HG02763 (cell line): ENCODE measurements around the gene IVD.

Experiments
- ATAC-seq: cut with Tn5 transposase; IDR thresholded peaks from one replicate; pipeline ENCODE4 v1.9.1; 2021; ENCODE audit warnings: mild to moderate bottlenecking, moderate library complexity; ENCODE audit not compliant: unreplicated experiment

Gene IVD

GRCh38 chr15:40372981-40373380, 32.6 kb upstream of the IVD start:
- ATAC-seq: no peak

DNA sequence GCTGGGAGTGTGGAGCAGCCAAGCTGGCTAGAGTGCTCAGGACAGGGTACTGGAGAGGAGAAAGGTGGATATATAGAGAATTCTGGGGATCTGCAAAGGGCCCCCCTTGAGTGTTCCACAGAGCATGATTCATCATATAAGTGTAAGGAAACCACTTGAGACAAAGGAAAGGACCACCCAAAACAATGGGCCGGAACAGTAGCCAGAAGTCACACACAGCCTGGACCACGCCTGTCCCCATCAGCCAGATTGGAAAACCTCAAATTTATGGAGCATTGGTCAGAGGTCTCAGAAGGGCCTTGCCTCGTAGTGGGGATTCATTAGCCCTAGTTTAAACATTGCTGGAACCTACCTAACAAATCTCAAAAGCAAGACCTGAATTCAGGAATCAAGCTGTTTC, 28.0 kb upstream of the IVD start:
- ATAC-seq: no peak

- no peak for ATAC-seq
These were observed 26.2 kb upstream of the IVD start for GRCh38 chr15:40379374-40379773.

GRCh38 chr15:40379853-40380252, 25.7 kb upstream of the IVD start:
- ATAC-seq: no peak

GRCh38 chr15:40380636-40381035, 25.0 kb upstream of the IVD start:
- ATAC-seq: no peak

GRCh38 chr15:40381818-40382529, 23.6 kb upstream of the IVD start:
- ATAC-seq: no peak

GRCh38 chr15:40382580-40383456, 22.8 kb upstream of the IVD start, which contains the start of gene KNSTRN:
TSS of gene KNSTRN (plus strand) at chr15:40382721. CDS start at chr15:40382836, 115 bp downstream.
- ATAC-seq: peak; percentile 85

DNA sequence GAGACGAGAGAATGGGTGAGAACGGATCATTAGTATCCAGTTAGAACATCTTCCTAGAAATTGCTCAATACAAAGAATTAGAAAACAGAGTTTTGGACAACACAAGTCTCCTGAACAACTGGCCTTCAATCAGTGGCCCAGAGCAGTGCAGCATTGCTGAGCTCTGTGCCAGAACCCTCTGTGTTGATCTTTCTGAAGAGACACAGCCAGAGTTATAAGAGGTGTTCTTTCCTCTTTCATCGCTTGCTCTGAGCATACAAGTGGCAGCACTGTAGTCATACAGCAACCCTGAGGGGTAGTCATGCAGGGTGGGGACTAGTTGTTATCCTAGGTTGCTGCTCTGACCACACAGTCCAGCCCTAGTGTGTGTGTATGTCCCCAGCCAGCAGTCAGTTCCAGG, 19.1 kb upstream of the IVD start:
- no peak for ATAC-seq

- ATAC-seq: no peak
These were observed 16.4 kb upstream of the IVD start for GRCh38 chr15:40388941-40389823.

- no peak for ATAC-seq
These were observed 15.6 kb upstream of the IVD start for GRCh38 chr15:40389824-40390595.

GRCh38 chr15:40392986-40393948, 12.3 kb upstream of the IVD start:
- ATAC-seq: no peak

- ATAC-seq: no peak
These were observed 7.7 kb upstream of the IVD start for GRCh38 chr15:40397688-40398412.

DNA sequence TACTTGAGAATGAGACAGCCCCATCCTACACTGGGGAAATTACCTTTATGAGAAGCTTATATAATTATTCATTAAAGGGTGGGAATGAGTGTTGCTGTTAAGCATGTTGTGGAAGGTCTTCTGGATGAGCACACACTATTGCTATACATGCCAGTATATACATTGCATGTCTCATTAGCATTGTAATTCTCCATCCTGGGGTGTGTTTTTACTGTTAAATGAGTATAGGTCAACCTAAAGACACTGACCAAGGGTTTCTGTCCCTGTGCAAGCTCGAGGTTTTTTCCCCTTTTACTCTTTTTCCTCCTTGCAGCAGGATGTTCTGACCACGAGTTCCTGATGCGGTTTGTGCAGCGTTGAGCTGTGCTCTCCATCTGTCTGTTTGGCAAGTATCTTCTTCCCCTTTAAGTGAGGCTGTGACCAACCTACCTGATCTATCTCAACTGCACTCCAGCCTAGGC, 7.2 kb upstream of the IVD start:
- peak; percentile 58 for ATAC-seq

DNA sequence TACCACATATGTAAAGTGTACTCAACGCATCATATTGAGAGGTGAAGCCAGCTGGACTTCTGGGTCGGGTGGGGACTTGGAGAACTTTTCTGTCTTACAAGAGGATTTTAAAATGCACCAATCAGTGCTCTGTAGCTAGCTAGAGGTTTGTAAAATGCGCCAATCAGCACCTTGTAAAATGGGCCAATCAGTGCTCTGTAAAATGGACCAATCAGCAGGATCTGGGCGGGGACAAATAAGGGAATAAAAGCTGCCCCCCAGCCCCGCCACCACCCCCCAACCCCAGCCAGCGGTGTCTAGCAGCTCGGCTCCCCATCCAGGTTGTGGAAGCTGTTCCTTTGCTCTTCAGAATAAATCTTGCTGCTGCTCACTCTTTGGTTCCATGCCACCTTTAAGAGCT, 6.2 kb upstream of the IVD start:
- ATAC-seq: no peak

- ATAC-seq: peak; percentile 37
These were observed 1.9 kb downstream of the IVD start for GRCh38 chr15:40407330-40407990.

DNA sequence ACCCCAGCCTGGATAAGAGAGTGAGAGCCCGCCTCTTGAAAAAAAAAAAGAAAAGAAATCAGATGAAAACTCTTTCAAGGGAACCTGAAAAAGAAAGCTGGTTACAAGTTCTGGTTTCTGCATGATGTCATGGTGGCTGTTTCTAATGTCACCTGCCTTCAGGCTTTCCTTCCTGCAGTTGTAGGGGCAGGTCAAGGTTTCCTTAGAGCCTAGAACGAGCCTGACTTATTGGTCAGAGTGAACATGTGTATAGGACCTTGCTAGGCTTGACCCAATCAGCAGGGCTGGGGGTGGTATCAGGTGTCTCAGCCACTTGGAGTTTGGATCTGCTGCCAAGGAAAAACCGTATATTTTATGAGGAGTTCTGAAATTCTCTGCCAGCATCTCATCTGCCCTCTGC, 3.8 kb downstream of the IVD start:
- ATAC-seq: no peak

GRCh38 chr15:40410476-40410875, 4.9 kb downstream of the IVD start:
- no peak for ATAC-seq
